Sigmoid colon (tissue), 7 donors: Measurements from ENCODE around the gene SLIT3. TPM values are rescaled to one million over a fixed set of nuclear protein-coding genes. Genes with fewer than 3 reads are reported as not detected.

ENCODE experiments used
- DNase-seq: peaks from one replicate; pipeline ENCODE4 v3.0.0-alpha.2; 2019
- H3K27ac ChIP-seq, 4 donors: fragments of 200-600 bp; sonication (generic); one replicate each; pipeline ENCODE4 v1.5.1; 2016 to 2019; ENCODE audit warnings: mild to moderate bottlenecking in 1 of 4
- H3K27me3 ChIP-seq, 3 donors: fragments of 200-600 bp; sonication (generic); one replicate each; pipeline ENCODE4 v1.5.1; 2019; ENCODE audit warnings: mild to moderate bottlenecking in 1 of 3
- H3K36me3 ChIP-seq, 4 donors: fragments of 200-600 bp; sonication (generic); one replicate each; pipeline ENCODE4 v1.5.1; 2016 to 2019
- H3K4me1 ChIP-seq, 4 donors: fragments of 200-600 bp; sonication (generic); one replicate each; pipeline ENCODE4 v1.5.1; 2017 to 2019
- H3K4me3 ChIP-seq, 4 donors: fragments of 200-600 bp; sonication (generic); one replicate each; pipeline ENCODE4 v1.5.1; 2017 to 2019; ENCODE audit warnings: mild to moderate bottlenecking in 2 of 4, moderate library complexity in 1 of 4
- H3K9me3 ChIP-seq, 4 donors: fragments of 200-600 bp in 3 of 4; sonication (generic) in 3 of 4; one replicate each; pipeline versions ENCODE4 v1.5.1 to v1.6.1; 2013 to 2019
- CTCF ChIP-seq, 4 experiments: fragments of 450-650 bp in 3 of 4; fragments of 200-600 bp in 1 of 4; IDR thresholded peaks; one replicate each; pipeline ENCODE4 v1.5.1; 2016 to 2019; ENCODE audit warnings: antibody characterized with exemption in 4 of 4, mild to moderate bottlenecking in 3 of 4, moderate library complexity in 2 of 4
- EP300 ChIP-seq, 4 donors: sonication (generic); formaldehyde crosslinking; IDR thresholded peaks; one replicate each; pipeline ENCODE4 v1.6.1; 2017; ENCODE audit warnings: antibody characterized with exemption in 4 of 4
- POLR2A ChIP-seq, 2 donors: fragments of 450-650 bp; IDR thresholded peaks; one replicate each; pipeline ENCODE4 v1.6.1; 2016; ENCODE audit warnings: antibody characterized with exemption in 2 of 2, mild to moderate bottlenecking in 2 of 2, moderate library complexity in 2 of 2
- POLR2AphosphoS5 ChIP-seq, 4 donors: sonication (generic); formaldehyde crosslinking; IDR thresholded peaks; one replicate each; pipeline ENCODE4 v1.6.1; 2017; ENCODE audit warnings: antibody characterized with exemption in 4 of 4
- WGBS, 2 donors: extraction: QIAGEN DNeasy Blood & Tissue Kit; methylation state at CpG; one replicate each; pipeline ENCODE4 v1.1.7; 2013; 5-methylcytosine and 5-hydroxymethylcytosine counted together
- intact Hi-C: fragments of 100-400 bp; cut with DNase I; formaldehyde crosslinking; loops from one replicate; pipeline ENCODE4 v1.15.1; 2023
- polyA plus RNA-seq, 3 donors: library from polyadenylated mRNA; stranded (reverse); fragments of 200-250 nt; gene quantifications; one replicate each; pipeline ENCODE4 v1.2.3, GENCODE V29; 2013
- total RNA-seq, 4 donors: library from RNA; depleted of rRNA; stranded (reverse); fragments of >200 nt; gene quantifications; one replicate each; pipeline ENCODE4 v1.1.0, GENCODE V29; 2016
- donor health status: healthy with polysubstance abuse.
- donor health status: Bipolar disorder and iron deficiency.
- donor health status: healthy.

SLIT3 gene
- total and polyA plus RNA-seq, 7 donors: 0.23 to 46.3 (median 30.0) TPM

- Histone ChIP-seq H3K36me3 (no peaks in the 10 kb centered on the region), H3K9me3 (no peaks in the 10 kb centered on the region), H3K27me3 (no peaks in the 10 kb centered on the region), H3K27ac (no peak overlapping the region), H3K4me3 (no peak overlapping the region), H3K4me1 (no peaks in the 10 kb centered on the region)
- TF ChIP-seq EP300 (IDR thresholded peaks at IDR 0.05) (no peak), CTCF (IDR thresholded peaks at IDR 0.05) (no peak), POLR2A (IDR thresholded peaks at IDR 0.05) (no peak), POLR2AphosphoS5 (IDR thresholded peaks at IDR 0.05) (no peak)
- 96 to 98% methylated on average over 1 of the region's 1 CpG for WGBS, 2 donors
- intact Hi-C loops: no loop called here
- DNase-seq: no peak
Measured at GRCh38 chr5:168889039-168889438, 411.9 kb downstream of the SLIT3 start.

GRCh38 chr5:168887931-168888330 is 413.0 kb downstream of the SLIT3 start:
- no peak for TF ChIP-seq CTCF (IDR thresholded peaks at IDR 0.05)
- TF ChIP-seq POLR2AphosphoS5 (IDR thresholded peaks at IDR 0.05): no peak
- TF ChIP-seq POLR2A (IDR thresholded peaks at IDR 0.05): no peak
- TF ChIP-seq EP300 (IDR thresholded peaks at IDR 0.05): no peak
- 85 to 92% methylated on average over 3 of the region's 3 CpGs for WGBS, 2 donors

GRCh38 chr5:168886157-168886556 is 414.8 kb downstream of the SLIT3 start:
- H3K36me3 ChIP-seq: no peaks in the 10 kb centered on the region
- intact Hi-C loops: no loop called here
- no peak for TF ChIP-seq POLR2A (IDR thresholded peaks at IDR 0.05)
- no peak for TF ChIP-seq EP300 (IDR thresholded peaks at IDR 0.05)
- no peak for TF ChIP-seq POLR2AphosphoS5 (IDR thresholded peaks at IDR 0.05)
- TF ChIP-seq CTCF (IDR thresholded peaks at IDR 0.05): no peak
- WGBS, 2 donors: 71 to 78% methylated on average over 9 of the region's 9 CpGs
- no peaks in the 10 kb centered on the region for H3K27me3 ChIP-seq
- no peak overlapping the region for H3K27ac ChIP-seq
- H3K4me1 ChIP-seq: no peaks in the 10 kb centered on the region
- DNase-seq: no peak
- H3K9me3 ChIP-seq: no peaks in the 10 kb centered on the region
- no peak overlapping the region for H3K4me3 ChIP-seq

More at GRCh38 chr5:168887931-168888330, 413.0 kb downstream of the SLIT3 start:
- H3K4me1 ChIP-seq: no peaks in the 10 kb centered on the region
- no peaks in the 10 kb centered on the region for H3K9me3 ChIP-seq
- no peaks in the 10 kb centered on the region for H3K36me3 ChIP-seq
- no peaks in the 10 kb centered on the region for H3K27me3 ChIP-seq
- no peak overlapping the region for H3K27ac ChIP-seq
- DNase-seq: no peak
- intact Hi-C loops: no loop called here
- no peak overlapping the region for H3K4me3 ChIP-seq

GRCh38 chr5:168885324-168886120 is 415.4 kb downstream of the SLIT3 start:
- H3K36me3 ChIP-seq: no peaks in the 10 kb centered on the region
- H3K4me3 ChIP-seq: no peak overlapping the region
- intact Hi-C loops: no loop called here
- H3K4me1 ChIP-seq: no peaks in the 10 kb centered on the region
- no peak for DNase-seq
- no peak overlapping the region for H3K27ac ChIP-seq
- TF ChIP-seq EP300 (IDR thresholded peaks at IDR 0.05) (no peak), POLR2A (IDR thresholded peaks at IDR 0.05) (no peak), POLR2AphosphoS5 (IDR thresholded peaks at IDR 0.05) (no peak), CTCF (IDR thresholded peaks at IDR 0.05) (no peak)
- 80% methylated on average over 14 of the region's 14 CpGs for WGBS, 2 donors
- H3K9me3 ChIP-seq: no peaks in the 10 kb centered on the region
- no peaks in the 10 kb centered on the region for H3K27me3 ChIP-seq
